PC-3 (cell line): ENCODE measurements around the gene HEXB. TPM values are rescaled to one million over a fixed set of nuclear protein-coding genes. Genes with fewer than 3 reads are reported as not detected.
A peak's percentile ranks its signal among the peaks of the same experiment; 100 is the strongest.

Source experiments
- ATAC-seq: fragments of 200-7000 bp; cut with Tn5 transposase; 2 replicates; pipeline ENCODE4 v1.9.1; 2020; ENCODE audit warnings: mild to moderate bottlenecking, moderate library complexity
- BruUV-seq: library from RNA; stranded (reverse); fragments of 400-500 nt; replicated peaks from 2 replicates; lab custom pipeline; 2021; lab: Mats Ljungman, UMichigan
- CTCF ChIA-PET: fragments of 300-600 bp; sonication (Branson Sonifier 250); formaldehyde crosslinking; loops from one replicate; lab custom pipeline; 2022; ENCODE audit warnings: antibody characterized with exemption; lab: Charles Lee
- POLR2A ChIA-PET: fragments of 300-600 bp; sonication (Branson Sonifier 250); formaldehyde crosslinking; loops from one replicate; lab custom pipeline; 2022; ENCODE audit warnings: antibody characterized with exemption; ENCODE audit not compliant: unreplicated experiment; lab: Charles Lee
- DNase-seq: peaks from one replicate; pipeline ENCODE4 v3.0.0-alpha.2; 2015
- H2AFZ ChIP-seq: fragments of 300-600 bp; sonication (generic); 2 replicates; pipeline ENCODE4 v1.6.0; 2016; ENCODE audit warnings: antibody characterized with exemption, low read length
- H3F3A ChIP-seq: fragments of 300-600 bp; sonication (generic); one replicate; pipeline ENCODE4 v1.6.0; 2017; ENCODE audit warnings: antibody characterized with exemption, low read length, control low read depth, mild to moderate bottlenecking; ENCODE audit not compliant: unreplicated experiment
- H3K27ac ChIP-seq: fragments of 300-600 bp; sonication (generic); 2 replicates; pipeline ENCODE4 v1.5.1; 2016; ENCODE audit warnings: mild to moderate bottlenecking, low read length
- H3K27me3 ChIP-seq: fragments of 300-600 bp; sonication (generic); 2 replicates; pipeline ENCODE4 v1.6.1; 2016; ENCODE audit warnings: low read length, mixed read lengths
- H3K36me3 ChIP-seq: fragments of 300-600 bp; sonication (generic); 2 replicates; pipeline ENCODE4 v1.6.1; 2016; ENCODE audit warnings: low read depth, mixed run types, low read length, mixed read lengths
- H3K4me1 ChIP-seq: fragments of 300-600 bp; sonication (generic); 2 replicates; pipeline ENCODE4 v1.5.1; 2016; ENCODE audit warnings: low read length; ENCODE audit not compliant: insufficient read depth
- H3K4me2 ChIP-seq: fragments of 300-600 bp; sonication (generic); 2 replicates; pipeline ENCODE4 v1.6.0; 2016; ENCODE audit warnings: low read length
- H3K4me3 ChIP-seq: fragments of 300-600 bp; sonication (generic); 2 replicates; pipeline ENCODE4 v1.5.1; 2016; ENCODE audit warnings: mild to moderate bottlenecking, low read length, mixed read lengths
- H3K79me2 ChIP-seq: fragments of 300-600 bp; sonication (generic); 2 replicates; pipeline ENCODE4 v1.6.1; 2017; ENCODE audit warnings: low read length, mixed read lengths
- H3K9ac ChIP-seq: fragments of 300-600 bp; sonication (generic); 2 replicates; pipeline ENCODE4 v1.6.0; 2016; ENCODE audit warnings: mild to moderate bottlenecking, low read length
- H3K9me2 ChIP-seq: fragments of 300-600 bp; sonication (generic); replicated peaks from 2 replicates; pipeline ENCODE4 v1.6.1; 2016; ENCODE audit warnings: mixed run types, low read length, mixed read lengths
- H3K9me3 ChIP-seq: fragments of 300-600 bp; sonication (generic); 2 replicates; pipeline ENCODE4 v1.6.1; 2016; ENCODE audit warnings: low read length, mixed read lengths
- H4K20me1 ChIP-seq: fragments of 300-600 bp; sonication (generic); 2 replicates; pipeline ENCODE4 v1.6.1; 2016; ENCODE audit warnings: low read length, mixed read lengths
- CTCF ChIP-seq: fragments of 300-600 bp; sonication (generic); conservative IDR thresholded peaks from 2 replicates; pipeline ENCODE4 v1.5.1; 2017; ENCODE audit warnings: antibody characterized with exemption, low read depth, mild to moderate bottlenecking, low read length
- EZH2 ChIP-seq: fragments of 300-600 bp; sonication (generic); IDR thresholded peaks from one replicate; pipeline ENCODE4 v1.6.1; 2017; ENCODE audit warnings: antibody characterized with exemption, mild to moderate bottlenecking, low read length; ENCODE audit not compliant: unreplicated experiment
- EZH2phosphoT487 ChIP-seq: fragments of 300-600 bp; sonication (generic); IDR thresholded peaks from 2 replicates; pipeline ENCODE4 v1.6.1; 2018; ENCODE audit warnings: mild to moderate bottlenecking, antibody characterized with exemption, low read length, borderline replicate concordance
- intact Hi-C: fragments of 100-400 bp; cut with micrococcal nuclease; formaldehyde crosslinking; loops from 2 replicates; pipeline ENCODE4 v1.9.0; 2023
- total RNA-seq: library from RNA; depleted of rRNA; stranded (reverse); fragments of >200 nt; gene quantifications from 2 replicates; pipeline ENCODE4 v1.2.3, GENCODE V29; 2014

The HEXB gene
- total RNA-seq, 1 experiment from 2014 or later: 91.5 TPM

DNA sequence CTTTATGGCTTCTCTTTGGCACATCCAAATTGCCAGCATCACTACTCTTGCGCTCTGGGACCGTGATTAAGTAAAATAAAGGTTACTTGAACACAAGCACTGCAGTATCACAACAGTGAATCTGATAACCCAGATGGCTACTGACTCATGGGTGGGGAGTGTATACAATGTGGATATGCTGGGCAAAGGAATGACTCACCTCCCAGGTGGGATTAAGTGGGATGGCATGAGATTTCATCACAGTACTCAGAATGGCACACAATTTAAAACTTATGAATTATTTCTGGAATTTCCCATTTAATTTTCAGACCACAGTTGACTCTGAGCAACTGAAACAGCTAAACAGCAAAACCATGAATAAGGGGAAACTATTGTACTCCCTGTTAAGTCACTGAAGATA lies 77.6 kb downstream of the HEXB start:
- peak overlapping the region; percentile 56 for H3K27ac ChIP-seq

GRCh38 chr5:74763504-74763903 lies 78.5 kb downstream of the HEXB start:
- BruUV-seq: no TSS peak
- no peaks in the 10 kb centered on the region for H3K9me3 ChIP-seq
- ChIA-PET CTCF (no interaction called here), POLR2A (no interaction called here)
- intact Hi-C loops: loop anchor here (5.0 kb wide), 1 partner anchor 36 kb away; no protein-coding TSS in a partner anchor
- H3K79me2 ChIP-seq: peaks cover 67% of the 10 kb centered on the region
- H4K20me1 ChIP-seq: peaks cover 3% of the 10 kb centered on the region; the same call in 1 of the 2 replicates
- peak; percentile 40 for DNase-seq
- H3F3A ChIP-seq: peaks cover 8% of the 10 kb centered on the region
- H3K9me2 ChIP-seq: no peaks in the 10 kb centered on the region
- ATAC-seq: peak; percentile 16; the same call in 1 of the 2 replicates
- TF ChIP-seq EZH2phosphoT487 (no peak), EZH2 (no peak), CTCF (no peak)
- no peak overlapping the region for H2AFZ ChIP-seq
- H3K4me2 ChIP-seq: peak overlapping the region; percentile 67
- peaks cover 8% of the 10 kb centered on the region for H3K36me3 ChIP-seq
- peaks cover 46% of the 10 kb centered on the region for H3K4me1 ChIP-seq
- no peak overlapping the region; the same call in 1 of the 2 replicates for H3K4me3 ChIP-seq
- H3K9ac ChIP-seq: no peak overlapping the region
- H3K27me3 ChIP-seq: no peaks in the 10 kb centered on the region
- H3K27ac ChIP-seq: peak overlapping the region; percentile 56

More for the DNA sequence above, 77.6 kb downstream of the HEXB start:
- Histone ChIP-seq H3K36me3 (peaks cover 11% of the 10 kb centered on the region), H3K9me3 (no peaks in the 10 kb centered on the region), H4K20me1 (peaks cover 3% of the 10 kb centered on the region; the same call in 1 of the 2 replicates), H3K27me3 (no peaks in the 10 kb centered on the region), H3K4me1 (peaks cover 42% of the 10 kb centered on the region), H3K4me2 (peak overlapping the region; percentile 67), H3K9me2 (no peaks in the 10 kb centered on the region), H2AFZ (no peak overlapping the region), H3K9ac (no peak overlapping the region), H3K79me2 (peaks cover 58% of the 10 kb centered on the region), H3K4me3 (peak overlapping the region; percentile 17; the same call in 1 of the 2 replicates), H3F3A (peaks cover 8% of the 10 kb centered on the region)
- CTCF ChIA-PET: no interaction called here
- ATAC-seq (peak; percentile 56), DNase-seq (peak; percentile 78)
- POLR2A ChIA-PET: no interaction called here
- intact Hi-C loops: loop anchor here (5.0 kb wide), 1 partner anchor 35 kb away; no protein-coding TSS in a partner anchor
- TF ChIP-seq CTCF: no peak
- no peak for TF ChIP-seq EZH2
- TF ChIP-seq EZH2phosphoT487: no peak
- no TSS peak for BruUV-seq

DNA sequence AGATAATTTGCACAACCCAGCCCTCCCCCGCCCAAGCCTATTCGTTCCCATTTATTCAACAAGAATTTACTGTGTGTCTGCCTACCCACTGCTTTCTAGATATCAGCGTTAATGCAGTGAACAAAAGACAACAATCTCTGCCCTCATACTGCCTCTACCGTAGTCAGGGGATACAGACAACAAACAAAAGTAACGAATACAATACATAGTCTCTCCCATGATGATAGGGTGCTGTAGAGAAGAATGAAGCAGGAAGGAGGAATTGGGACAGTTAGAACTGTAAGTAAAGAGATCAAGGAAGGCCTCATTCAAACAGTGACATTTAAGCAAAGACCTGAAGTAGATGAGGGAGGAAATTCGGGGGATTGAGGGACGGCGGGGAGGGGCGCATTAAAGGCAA lies 80.2 kb downstream of the HEXB start:
- Histone ChIP-seq H3K79me2 (peaks cover 68% of the 10 kb centered on the region), H3K9me3 (no peaks in the 10 kb centered on the region), H3K27ac (no peak overlapping the region), H3F3A (peaks cover 8% of the 10 kb centered on the region), H3K4me2 (peak overlapping the region; percentile 89), H4K20me1 (peaks cover 3% of the 10 kb centered on the region; the same call in 1 of the 2 replicates), H3K4me1 (peaks cover 46% of the 10 kb centered on the region), H3K36me3 (peaks cover 2% of the 10 kb centered on the region; the same call in 1 of the 2 replicates), H3K27me3 (no peaks in the 10 kb centered on the region), H3K9ac (no peak overlapping the region), H2AFZ (no peak overlapping the region), H3K4me3 (peak overlapping the region; percentile 97; the same call in 1 of the 2 replicates), H3K9me2 (no peaks in the 10 kb centered on the region)
- TF ChIP-seq CTCF (no peak), EZH2phosphoT487 (no peak), EZH2 (no peak)
- ChIA-PET POLR2A (no interaction called here), CTCF (no interaction called here)
- intact Hi-C loops: loop anchor here (5.0 kb wide), 1 partner anchor 137 kb away; no protein-coding TSS in a partner anchor
- ATAC-seq (no peak), DNase-seq (peak; percentile 13)
- no TSS peak for BruUV-seq
